C4-2B (cell line): ENCODE results near the gene PTPRD.

Experiments
- CTCF ChIP-seq: fragments of 450-650 bp; conservative IDR thresholded peaks from 2 replicates; pipeline ENCODE4 v1.5.1; 2017; ENCODE audit warnings: mild to moderate bottlenecking
- ZFX ChIP-seq: fragments of 450-650 bp; IDR thresholded peaks from 2 replicates; pipeline ENCODE4 v1.6.1; 2017

DNA sequence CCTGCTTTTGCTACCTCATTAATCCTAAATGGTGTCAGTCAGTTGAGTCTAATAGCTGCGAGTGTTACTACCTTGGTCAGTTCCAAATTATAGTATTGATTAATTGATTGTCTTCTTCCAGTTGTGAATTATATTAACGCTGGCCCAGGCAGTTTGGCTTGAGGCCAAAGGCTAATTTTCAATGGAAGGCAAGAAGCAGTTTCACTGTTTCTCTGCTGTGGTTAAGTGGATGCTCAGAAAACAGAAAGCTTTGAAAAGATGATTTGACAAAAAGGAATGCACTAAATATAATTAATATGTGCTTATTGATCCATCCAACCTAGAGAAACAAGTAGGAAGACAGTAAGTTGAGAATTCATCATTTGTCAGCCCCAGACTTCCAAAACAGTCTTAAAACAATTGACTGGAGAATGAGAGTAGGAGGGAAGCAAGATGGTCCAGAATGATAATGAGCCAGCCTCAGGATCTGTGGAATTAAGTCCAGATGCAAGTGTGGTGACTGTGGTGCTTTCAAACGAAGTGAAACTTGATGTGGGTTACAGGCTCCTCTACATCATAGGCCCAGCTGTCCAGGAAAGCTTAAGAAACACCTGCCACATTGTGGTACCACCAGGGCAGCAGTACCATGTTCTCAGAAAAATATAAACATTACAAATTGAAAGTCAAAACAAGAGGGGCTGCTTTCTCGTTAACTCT, 1442.2 kb downstream of the PTPRD start:
- TF ChIP-seq CTCF (no peak), ZFX (no peak)
